Hepatocyte (in vitro differentiated cells): Measurements from ENCODE around the gene HERC2. TPM values are rescaled to one million over a fixed set of nuclear protein-coding genes. Genes with fewer than 3 reads are reported as not detected.

Experiments used
- DNase-seq: peaks from one replicate; pipeline ENCODE4 v3.0.0-alpha.2; 2016; ENCODE audit warnings: low spot score
- H2AFZ ChIP-seq: fragments of 200-600 bp; sonication (generic); 2 replicates; pipeline ENCODE4 v1.6.0; 2016; ENCODE audit warnings: antibody characterized with exemption, mild to moderate bottlenecking
- H3K27ac ChIP-seq: fragments of 200-600 bp; sonication (generic); 2 replicates; pipeline ENCODE4 v1.5.1; 2016; ENCODE audit warnings: mild to moderate bottlenecking
- H3K27me3 ChIP-seq: fragments of 200-600 bp; sonication (generic); 2 replicates; pipeline ENCODE4 v1.6.1; 2016
- H3K36me3 ChIP-seq: fragments of 200-600 bp; sonication (generic); replicated peaks from 2 replicates; pipeline ENCODE4 v1.5.1; 2016; ENCODE audit warnings: low read depth; ENCODE audit not compliant: insufficient read depth
- H3K4me1 ChIP-seq: fragments of 200-600 bp; sonication (generic); 2 replicates; pipeline ENCODE4 v1.5.1; 2016; ENCODE audit warnings: mild to moderate bottlenecking, moderate library complexity; ENCODE audit not compliant: insufficient read depth
- H3K4me2 ChIP-seq: fragments of 200-600 bp; sonication (generic); 2 replicates; pipeline ENCODE4 v1.6.0; 2016
- H3K4me3 ChIP-seq: fragments of 200-600 bp; sonication (generic); 2 replicates; pipeline ENCODE4 v1.5.1; 2016; ENCODE audit warnings: mild to moderate bottlenecking
- H3K79me2 ChIP-seq: fragments of 200-600 bp; sonication (generic); 2 replicates; pipeline ENCODE4 v1.6.0; 2017; ENCODE audit warnings: mild to moderate bottlenecking
- H3K9me2 ChIP-seq: fragments of 200-600 bp; sonication (generic); replicated peaks from 2 replicates; pipeline ENCODE4 v1.6.0; 2017; ENCODE audit warnings: mild to moderate bottlenecking; ENCODE audit not compliant: insufficient read depth
- H3K9me3 ChIP-seq: fragments of 200-600 bp; sonication (generic); 2 replicates; pipeline ENCODE4 v1.5.1; 2016; ENCODE audit warnings: low read depth, mild to moderate bottlenecking
- H4K20me1 ChIP-seq: fragments of 200-600 bp; sonication (generic); 2 replicates; pipeline ENCODE4 v1.6.0; 2016; ENCODE audit warnings: mild to moderate bottlenecking; ENCODE audit not compliant: insufficient read depth, poor library complexity, severe bottlenecking
- EZH2 ChIP-seq: fragments of 200-600 bp; sonication (generic); IDR thresholded peaks from 2 replicates; pipeline ENCODE4 v1.6.1; 2016; ENCODE audit warnings: antibody characterized with exemption, mild to moderate bottlenecking, borderline replicate concordance
- EZH2phosphoT487 ChIP-seq: fragments of 200-600 bp; sonication (generic); IDR thresholded peaks from one replicate; pipeline ENCODE4 v1.6.1; 2018; ENCODE audit warnings: antibody characterized with exemption, mild to moderate bottlenecking, low read depth, moderate library complexity; ENCODE audit not compliant: unreplicated experiment, severe bottlenecking
- WGBS: methylation state at CpG from one replicate; pipeline ENCODE4 v1.1.6; 2016; ENCODE audit warnings: low lambda C conversion rate; ENCODE audit errors: missing lambda C conversion rate; 5-methylcytosine and 5-hydroxymethylcytosine counted together
- polyA plus RNA-seq: library from polyadenylated mRNA; unstranded; fragments of >200 nt; fragmentation: Nextera tagmentation; extraction: Ambion mirVana; gene quantifications from 2 replicates; pipeline ENCODE4 v1.2.1, GENCODE V29; 2016
- total RNA-seq: library from RNA; depleted of rRNA; stranded (reverse); fragments of >200 nt; gene quantifications from 2 replicates; pipeline ENCODE4 v1.2.3, GENCODE V29; 2014
- TF ChIP-seq, protein P1 (sequence below): fragments of 200-600 bp; sonication (generic); IDR thresholded peaks from 2 replicates; pipeline ENCODE4 v1.5.1; 2016; ENCODE audit warnings: antibody characterized with exemption, mild to moderate bottlenecking; ENCODE audit not compliant: poor library complexity

HERC2 gene
- total and polyA plus RNA-seq, 2 experiments from 2014 or later = 30.2 to 57.4 TPM

DNA sequence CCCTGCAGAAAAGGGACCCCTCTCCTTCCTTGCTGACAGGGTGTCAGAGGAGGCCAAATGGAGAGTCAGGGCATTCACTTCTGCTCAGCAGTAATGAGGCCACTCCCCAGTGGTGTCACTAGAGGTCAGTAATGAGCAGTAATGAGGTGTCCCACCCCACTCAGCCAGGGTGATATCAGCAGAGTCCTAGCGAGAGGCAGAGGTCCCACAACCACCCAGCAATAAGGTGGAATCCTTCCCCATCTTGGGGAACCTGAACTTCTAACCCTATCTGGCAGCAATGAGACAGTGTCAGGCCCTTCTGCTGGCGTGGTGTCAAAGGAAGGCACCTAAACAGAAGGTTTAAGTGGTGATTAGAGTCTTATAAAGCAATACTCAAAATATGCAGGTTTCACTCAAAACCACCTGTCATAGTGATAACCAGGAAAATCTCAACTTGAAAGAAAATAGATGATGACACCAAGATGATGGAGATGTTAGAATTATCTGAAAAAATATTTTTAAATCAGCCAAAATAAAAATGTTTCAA lies 235.7 kb downstream of the HERC2 start:
- Histone ChIP-seq H2AFZ (no peak overlapping the region), H3K4me2 (no peak overlapping the region), H3K79me2 (no peaks in the 10 kb centered on the region), H3K9me3 (no peaks in the 10 kb centered on the region), H3K27me3 (no peaks in the 10 kb centered on the region), H3K9me2 (no peaks in the 10 kb centered on the region), H3K36me3 (no peaks in the 10 kb centered on the region), H3K4me3 (no peak overlapping the region), H4K20me1 (no peaks in the 10 kb centered on the region), H3K27ac (no peak overlapping the region), H3K4me1 (peaks cover 11% of the 10 kb centered on the region)
- DNase-seq = peak; percentile 80
- TF ChIP-seq EZH2phosphoT487 (no peak), EZH2 (no peak)
- TF ChIP-seq, protein P1, sequence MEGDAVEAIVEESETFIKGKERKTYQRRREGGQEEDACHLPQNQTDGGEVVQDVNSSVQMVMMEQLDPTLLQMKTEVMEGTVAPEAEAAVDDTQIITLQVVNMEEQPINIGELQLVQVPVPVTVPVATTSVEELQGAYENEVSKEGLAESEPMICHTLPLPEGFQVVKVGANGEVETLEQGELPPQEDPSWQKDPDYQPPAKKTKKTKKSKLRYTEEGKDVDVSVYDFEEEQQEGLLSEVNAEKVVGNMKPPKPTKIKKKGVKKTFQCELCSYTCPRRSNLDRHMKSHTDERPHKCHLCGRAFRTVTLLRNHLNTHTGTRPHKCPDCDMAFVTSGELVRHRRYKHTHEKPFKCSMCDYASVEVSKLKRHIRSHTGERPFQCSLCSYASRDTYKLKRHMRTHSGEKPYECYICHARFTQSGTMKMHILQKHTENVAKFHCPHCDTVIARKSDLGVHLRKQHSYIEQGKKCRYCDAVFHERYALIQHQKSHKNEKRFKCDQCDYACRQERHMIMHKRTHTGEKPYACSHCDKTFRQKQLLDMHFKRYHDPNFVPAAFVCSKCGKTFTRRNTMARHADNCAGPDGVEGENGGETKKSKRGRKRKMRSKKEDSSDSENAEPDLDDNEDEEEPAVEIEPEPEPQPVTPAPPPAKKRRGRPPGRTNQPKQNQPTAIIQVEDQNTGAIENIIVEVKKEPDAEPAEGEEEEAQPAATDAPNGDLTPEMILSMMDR = peak; percentile 45
- WGBS = 23% methylated on average over 2 of the region's 2 CpGs

DNA sequence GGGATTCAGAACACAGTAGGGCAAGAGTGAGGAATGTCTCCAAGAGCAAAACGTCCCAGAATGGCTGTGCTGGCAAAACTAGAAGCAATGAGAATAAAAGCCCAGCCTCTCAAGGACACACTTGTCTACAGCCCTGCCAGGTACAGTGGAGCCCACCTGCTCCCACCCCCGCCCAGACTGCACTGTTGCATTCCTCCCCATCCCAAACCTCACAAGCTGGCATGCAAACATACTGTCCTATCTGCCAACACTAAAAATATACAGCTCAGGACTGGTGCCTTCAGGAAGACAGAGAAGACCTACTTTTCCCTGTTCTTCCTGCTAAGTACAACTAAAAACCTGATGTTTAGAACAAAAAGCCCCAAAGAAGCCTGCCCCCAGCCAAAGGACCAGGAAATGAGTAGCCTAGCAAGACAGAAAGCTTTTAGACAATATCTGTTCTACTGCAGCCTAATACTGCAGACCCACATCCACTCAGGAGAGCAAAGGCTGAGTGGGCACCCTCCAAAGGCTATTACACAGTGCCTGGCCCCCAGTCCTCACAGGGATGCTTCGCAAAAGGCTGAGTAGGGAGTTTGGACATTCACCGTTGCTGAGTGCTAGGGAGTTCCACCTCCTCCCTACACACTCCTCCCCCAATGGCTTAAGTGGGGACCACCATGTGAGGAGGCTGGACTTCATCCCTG lies 236.3 kb downstream of the HERC2 start:
- no peak overlapping the region for H3K4me2 ChIP-seq
- H3K36me3 ChIP-seq = no peaks in the 10 kb centered on the region
- H3K4me3 ChIP-seq = no peak overlapping the region
- no peak overlapping the region for H2AFZ ChIP-seq
- no peaks in the 10 kb centered on the region for H4K20me1 ChIP-seq
- WGBS = 98% methylated on average over 4 of the region's 4 CpGs
- no peak overlapping the region for H3K27ac ChIP-seq
- H3K9me3 ChIP-seq = no peaks in the 10 kb centered on the region
- TF ChIP-seq, protein P1 = no peak
- TF ChIP-seq EZH2phosphoT487 = no peak
- TF ChIP-seq EZH2 = no peak
- H3K4me1 ChIP-seq = peaks cover 11% of the 10 kb centered on the region
- no peak for DNase-seq
- no peaks in the 10 kb centered on the region for H3K79me2 ChIP-seq
- H3K9me2 ChIP-seq = no peaks in the 10 kb centered on the region
- H3K27me3 ChIP-seq = no peaks in the 10 kb centered on the region

DNA sequence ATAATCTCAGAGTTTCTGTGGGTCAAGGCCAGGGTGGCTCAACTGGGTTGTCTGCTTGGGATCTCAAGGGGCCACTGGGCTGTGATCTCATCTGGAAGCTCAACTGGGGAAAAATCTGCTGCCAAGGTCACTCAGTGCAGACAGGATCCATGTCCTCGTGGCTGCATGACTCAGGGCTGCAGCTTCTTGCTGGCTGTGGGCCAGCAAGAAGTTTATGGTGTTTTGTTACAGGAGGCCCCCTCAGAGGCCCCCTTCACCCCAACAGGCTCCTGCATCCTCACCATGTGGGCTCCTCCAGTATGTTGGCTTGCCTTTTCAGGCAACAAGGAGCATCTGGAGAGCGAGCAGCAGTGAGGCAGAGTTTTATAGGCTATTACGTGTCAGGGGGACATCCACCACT lies 237.4 kb downstream of the HERC2 start:
- H3K27me3 ChIP-seq = no peaks in the 10 kb centered on the region
- no peak for TF ChIP-seq EZH2phosphoT487
- no peak for TF ChIP-seq EZH2
- TF ChIP-seq, protein P1 = no peak
- H2AFZ ChIP-seq = no peak overlapping the region
- H4K20me1 ChIP-seq = no peaks in the 10 kb centered on the region
- no peaks in the 10 kb centered on the region for H3K9me3 ChIP-seq
- WGBS = 51% methylated on average over 3 of the region's 3 CpGs
- H3K4me2 ChIP-seq = no peak overlapping the region
- H3K9me2 ChIP-seq = no peaks in the 10 kb centered on the region
- H3K79me2 ChIP-seq = no peaks in the 10 kb centered on the region
- no peak for DNase-seq
- no peak overlapping the region for H3K4me3 ChIP-seq
- H3K4me1 ChIP-seq = peaks cover 11% of the 10 kb centered on the region
- H3K36me3 ChIP-seq = no peaks in the 10 kb centered on the region
- H3K27ac ChIP-seq = peak overlapping the region; percentile 89
